Stimulated activated CD8-positive, alpha-beta memory T cell treated with anti-CD3 and anti-CD28 coated beads, Interleukin-12 subunit alpha, Interleukin-12 subunit beta, amount 100 ng/mL, for 4 hours (primary cell): Measurements from ENCODE around the gene CIRBP.
"Not testable (repeated sequence)": the region's sequence is repeated elsewhere in the genome, so short reads cannot be mapped to it uniquely, and the experiment has no call there.

ENCODE experiments used
- DNase-seq: peaks from one replicate; pipeline ENCODE4 v3.0.0-alpha.2; 2020; ENCODE audit warnings: low read depth

Gene CIRBP

DNA sequence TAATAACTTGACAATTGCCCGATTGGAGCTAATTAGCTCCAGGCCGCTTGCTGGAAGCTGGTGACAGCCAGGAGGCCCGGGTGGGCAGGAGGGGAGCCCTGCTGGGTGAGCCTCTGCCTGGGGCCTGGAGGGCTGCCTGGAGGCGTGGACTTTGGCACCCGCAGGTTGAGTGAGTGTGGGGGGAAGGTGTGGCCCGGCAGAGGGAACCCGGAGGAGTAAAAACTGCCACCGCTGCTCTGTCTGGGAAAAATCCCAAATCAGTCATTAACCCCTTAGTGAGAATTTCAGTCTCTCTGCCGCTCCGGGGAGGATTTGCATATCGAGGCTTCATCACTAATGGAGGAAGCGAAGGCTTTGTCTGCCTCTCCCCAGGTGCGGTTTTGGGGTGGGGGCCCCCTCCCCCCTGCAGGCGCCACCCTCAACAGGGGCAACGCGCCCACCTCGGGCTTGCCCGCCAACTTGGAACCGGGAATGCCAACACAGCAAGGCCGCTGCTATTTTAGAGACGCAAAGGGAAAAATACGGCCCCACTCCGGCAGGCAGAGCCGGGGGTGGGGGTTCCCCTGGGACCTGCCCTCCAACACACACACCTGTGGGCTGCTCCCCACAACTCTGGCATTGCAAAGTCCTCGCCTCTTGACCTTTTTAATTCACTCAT lies 22.8 kb downstream of the CIRBP start:
- no peak for DNase-seq

DNA sequence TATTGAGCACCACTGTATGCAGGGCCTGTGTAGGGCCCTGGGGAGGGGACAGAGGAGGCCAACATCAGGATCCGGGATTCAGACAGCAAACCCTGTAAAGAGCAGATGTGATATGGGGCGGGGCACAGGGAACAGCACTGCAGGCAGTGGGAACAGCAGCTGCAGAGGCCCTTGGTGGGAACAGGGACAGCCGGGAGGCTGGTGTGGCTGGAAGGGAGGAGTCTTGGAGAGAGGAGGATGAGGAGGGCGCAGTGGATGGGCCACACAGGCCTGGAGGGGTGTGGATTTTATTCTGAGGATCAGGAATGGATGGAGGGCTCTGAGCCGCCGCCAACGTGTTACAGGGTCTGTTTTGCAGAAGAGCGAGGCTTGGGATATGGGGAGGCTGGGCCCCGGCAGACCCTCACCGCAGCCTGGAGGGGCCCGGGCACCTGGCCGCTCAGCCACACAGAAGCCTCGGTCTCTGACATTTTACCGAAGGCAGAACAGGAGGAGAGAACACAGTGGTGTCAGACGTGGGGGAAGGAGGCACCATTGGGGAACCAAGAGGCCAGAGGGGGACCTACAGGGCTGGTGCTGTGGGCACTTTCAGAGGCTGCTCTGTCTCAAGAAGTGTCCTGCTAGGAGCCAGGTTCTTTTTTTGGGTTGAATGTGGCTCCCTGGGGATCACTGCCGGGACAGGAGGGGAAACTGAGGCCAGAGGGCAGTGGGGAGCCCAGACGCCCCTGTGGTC lies 23.5 kb downstream of the CIRBP start:
- no peak for DNase-seq

DNA sequence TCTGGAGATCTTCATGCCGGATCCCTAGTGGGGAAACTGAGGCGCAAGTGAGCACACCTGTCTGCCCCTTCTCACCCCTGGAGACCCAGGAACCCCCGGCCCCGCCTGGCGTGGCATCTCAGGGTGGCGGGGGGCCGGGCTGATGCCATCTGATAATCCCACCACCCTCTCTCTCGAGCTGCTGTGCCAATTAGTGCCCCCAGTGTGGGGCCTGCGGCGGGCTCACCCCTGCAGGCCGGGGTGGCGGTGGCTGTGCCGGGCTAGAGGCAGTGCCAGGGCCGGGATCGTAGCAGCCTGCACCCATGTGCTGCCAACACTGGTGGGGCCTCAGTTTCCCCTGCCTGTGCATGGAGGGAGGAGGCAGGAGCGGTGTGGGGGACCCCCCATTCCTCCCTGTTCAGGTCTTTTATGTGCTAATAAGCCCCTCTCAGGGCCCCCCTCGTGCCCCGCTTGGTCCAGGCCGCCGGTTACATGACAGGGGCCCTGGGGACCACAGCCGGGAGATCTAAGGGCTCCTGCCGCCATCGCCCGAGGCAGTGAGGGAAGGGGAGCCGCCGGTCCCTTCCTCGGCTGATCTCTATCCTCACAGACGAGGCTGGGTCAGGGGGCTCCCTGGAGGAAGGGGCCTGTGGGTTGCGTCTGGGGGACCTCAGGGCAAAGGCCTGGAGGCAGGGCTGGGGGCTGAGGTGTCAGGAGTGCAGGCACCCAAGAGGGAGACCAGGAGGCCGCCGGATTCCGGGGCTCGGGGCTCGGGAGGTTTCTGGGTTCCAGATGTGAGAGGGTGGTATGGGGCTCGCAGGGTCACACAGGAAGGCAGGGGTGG lies 24.9 kb downstream of the CIRBP start:
- DNase-seq = no peak

DNA sequence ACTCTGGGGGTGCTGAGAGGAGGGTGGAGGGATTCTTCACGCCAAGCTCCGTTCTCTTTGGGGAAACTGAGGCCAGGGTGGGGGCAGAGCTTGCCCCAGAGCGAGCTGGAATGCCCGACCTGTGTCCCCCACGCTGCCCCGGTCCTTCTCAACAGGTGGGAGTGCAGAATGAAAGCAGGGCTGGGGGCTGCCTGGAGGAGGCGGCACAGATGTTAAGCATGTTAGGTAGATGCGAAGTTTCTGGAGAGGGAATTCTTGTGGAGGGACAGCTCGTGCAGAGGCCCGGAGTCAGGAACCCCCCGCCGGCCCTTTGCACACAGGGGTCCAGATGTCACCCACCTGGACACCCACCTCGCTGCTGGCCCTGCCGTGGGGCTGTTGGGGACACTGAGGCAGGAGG lies 25.6 kb downstream of the CIRBP start:
- DNase-seq = no peak

DNA sequence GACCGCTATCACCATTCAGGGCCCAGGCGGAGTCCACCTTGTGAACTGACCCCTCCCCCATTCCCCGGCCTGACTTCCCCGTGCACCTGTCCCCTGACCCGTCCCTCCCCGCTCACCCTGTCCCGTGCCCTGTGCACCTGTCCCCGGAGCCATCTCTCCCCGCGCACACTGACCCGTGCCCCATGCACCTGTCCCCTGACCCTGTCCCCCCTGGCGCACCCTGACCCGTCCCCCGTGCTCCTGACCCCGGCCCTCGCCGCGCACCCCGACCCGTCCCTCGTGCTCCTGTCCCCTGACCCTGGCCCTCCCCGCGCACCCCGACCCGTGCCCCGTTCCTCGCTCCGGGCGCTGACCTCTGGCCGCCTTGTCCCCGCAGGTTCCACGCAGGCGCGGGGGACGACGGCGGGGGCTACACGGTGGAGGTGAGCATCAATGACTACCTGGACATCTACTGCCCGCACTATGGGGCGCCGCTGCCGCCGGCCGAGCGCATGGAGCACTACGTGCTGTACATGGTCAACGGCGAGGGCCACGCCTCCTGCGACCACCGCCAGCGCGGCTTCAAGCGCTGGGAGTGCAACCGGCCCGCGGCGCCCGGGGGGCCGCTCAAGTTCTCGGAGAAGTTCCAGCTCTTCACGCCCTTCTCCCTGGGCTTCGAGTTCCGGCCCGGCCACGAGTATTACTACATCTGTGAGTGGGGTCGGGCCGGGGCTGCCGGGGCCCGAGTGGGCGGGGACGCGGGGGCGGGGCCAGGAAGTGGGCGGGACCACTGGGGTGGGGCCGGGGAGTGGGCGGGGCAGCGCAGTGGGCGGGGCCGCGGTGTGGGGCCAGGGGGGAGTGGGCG lies 26.3 kb downstream of the CIRBP start:
- no peak for DNase-seq

DNA sequence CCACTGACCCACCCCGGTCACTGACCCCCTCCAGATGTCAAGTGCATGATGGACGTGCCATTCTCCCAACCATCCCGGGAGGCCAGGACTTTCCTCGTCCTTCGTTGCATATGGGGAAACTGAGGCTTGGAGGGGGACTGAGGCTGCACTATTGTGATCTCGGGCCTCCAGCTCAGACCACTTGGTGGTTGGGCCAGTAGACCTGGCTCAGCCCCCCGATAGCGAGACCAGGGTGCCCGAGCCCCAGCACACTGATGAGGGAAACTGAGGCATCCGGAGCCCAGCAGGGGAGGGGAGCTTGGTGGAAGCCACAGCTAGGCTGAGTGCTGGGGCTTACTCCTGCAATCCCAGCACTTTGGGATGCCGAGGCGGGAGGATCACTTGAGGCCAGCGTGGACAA lies 26.9 kb downstream of the CIRBP start:
- no peak for DNase-seq

DNA sequence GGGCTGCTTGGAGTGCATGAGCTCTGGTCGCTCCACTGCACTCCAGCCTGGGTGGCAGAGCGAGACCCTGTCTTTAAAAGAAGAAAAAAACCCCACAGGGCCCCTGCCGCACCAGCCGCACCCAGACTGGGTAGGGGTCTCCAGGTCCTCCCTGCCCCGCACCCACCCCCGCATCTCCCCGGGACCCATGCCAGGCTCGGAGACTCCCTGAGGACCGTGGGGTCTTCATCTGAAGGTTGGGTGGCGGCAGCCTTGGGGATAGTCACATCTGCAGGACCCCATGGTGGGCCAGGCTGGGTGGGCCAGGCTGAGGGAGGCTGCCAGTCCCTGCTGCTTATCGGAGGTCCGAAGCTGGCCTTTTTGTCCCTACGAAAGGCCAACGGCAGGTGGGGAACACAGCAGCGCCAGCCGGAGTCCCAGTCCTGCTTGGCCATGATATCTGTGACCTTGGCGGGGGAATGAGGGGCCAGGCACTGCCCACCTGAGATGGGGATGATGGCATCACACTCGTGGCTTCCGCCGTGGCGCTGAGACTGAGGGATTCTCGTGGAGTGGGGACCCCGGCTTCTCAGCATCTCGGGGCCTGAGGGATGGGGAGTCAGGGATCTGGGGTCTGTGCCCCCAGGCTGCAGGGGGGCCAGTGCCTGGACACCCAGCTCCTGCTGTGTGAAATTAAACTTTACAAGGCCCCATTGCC lies 27.6 kb downstream of the CIRBP start:
- DNase-seq = no peak

DNA sequence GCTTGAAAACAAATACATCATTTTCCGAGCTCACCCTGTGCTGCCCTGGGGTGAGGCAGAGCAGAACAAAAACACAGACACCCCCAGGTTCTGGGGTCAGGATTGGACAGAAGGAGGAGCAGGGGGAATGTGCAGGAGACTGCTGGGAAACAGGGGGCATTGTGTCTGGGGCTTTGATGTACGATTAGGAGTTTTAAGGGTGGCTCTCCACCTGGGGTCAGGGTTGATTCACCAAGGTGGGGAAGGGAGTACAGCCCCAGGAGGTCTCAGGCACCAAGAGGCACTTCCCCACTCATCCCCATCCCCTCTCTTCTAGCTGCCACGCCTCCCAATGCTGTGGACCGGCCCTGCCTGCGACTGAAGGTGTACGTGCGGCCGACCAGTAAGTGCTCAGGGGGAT lies 29.1 kb downstream of the CIRBP start:
- no peak for DNase-seq

DNA sequence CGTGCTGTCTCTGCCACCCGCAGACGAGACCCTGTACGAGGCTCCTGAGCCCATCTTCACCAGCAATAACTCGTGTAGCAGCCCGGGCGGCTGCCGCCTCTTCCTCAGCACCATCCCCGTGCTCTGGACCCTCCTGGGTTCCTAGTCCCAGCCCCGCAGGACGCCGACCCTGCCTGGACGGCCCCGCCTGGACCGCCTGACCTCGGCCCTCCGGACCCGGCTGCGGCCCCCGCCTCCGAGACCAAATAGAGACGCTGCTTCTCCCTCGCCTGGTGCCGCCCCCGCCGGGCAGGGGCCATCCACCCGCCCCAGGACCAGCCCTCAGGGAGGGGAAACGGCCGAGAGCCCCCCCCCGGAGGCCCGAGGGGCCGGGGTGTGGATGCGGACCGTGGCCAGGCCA lies 30.7 kb downstream of the CIRBP start:
- DNase-seq = no peak

DNA sequence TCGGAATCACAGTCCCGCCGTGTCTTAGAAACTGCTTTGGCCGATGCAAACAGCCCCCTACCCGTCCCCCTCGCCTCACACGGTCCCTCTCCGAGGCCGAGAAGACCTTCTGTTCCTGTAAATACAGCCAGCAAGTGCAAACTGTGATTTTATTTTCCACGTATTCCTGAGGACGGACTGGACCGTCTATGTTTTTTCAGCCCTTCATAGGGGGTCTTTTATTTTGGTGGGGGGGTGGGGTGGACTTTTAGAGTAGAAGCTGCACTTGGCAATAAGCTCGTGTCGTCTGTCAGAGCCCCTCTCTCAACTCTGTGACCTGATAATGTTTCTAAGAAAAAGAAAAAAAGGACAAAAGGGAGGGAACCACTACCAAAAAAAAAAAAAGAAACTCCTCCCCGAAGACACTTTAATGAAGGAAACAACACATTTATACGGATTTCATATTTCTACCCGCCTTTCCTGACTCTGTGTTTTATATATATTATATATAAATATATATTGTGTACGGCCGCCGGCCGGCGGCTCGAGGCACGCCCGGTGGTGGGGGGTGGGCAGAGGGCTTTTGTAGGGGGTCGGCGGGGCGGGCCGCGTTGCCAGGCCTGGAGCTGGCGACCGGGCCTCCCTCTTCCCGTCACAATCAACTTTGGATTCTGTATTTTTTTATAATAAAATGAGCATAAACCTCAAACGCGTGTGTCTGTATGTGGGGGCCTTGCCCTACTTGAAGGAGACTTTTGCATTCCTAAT lies 31.8 kb downstream of the CIRBP start:
- no peak for DNase-seq

DNA sequence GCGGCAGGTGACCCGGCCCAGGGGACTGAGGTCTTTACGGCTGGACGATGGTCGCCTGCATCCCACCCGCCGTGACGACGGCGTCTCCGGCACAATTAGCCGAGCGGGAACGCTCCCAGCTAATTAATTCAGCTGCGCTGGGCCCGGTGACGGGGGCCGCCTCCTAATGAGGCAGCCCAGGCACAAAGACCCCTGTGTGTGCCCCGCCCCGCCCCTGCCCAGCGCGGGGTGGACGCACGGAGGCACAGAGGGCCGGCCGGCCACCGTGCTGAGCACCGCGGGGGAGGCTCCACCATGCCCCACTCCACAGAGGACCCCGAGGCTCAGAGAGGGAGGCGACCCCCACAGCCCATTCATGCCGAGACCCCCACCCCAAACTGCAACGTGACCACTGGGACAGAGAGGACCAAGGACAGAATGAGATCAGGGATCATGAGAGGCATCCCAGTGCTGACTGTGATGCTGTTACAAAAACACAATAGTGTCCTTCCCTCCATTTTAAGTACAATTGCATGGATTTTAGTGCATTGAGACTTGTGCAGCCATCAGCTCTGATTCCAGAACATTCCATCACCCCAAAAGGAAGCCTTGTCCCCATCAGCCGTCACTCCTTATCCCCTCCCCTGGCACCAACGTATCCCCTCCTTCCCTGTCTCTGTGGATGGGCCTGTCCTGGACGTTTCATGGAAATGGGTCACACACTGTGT lies 33.6 kb downstream of the CIRBP start:
- no peak for DNase-seq

DNA sequence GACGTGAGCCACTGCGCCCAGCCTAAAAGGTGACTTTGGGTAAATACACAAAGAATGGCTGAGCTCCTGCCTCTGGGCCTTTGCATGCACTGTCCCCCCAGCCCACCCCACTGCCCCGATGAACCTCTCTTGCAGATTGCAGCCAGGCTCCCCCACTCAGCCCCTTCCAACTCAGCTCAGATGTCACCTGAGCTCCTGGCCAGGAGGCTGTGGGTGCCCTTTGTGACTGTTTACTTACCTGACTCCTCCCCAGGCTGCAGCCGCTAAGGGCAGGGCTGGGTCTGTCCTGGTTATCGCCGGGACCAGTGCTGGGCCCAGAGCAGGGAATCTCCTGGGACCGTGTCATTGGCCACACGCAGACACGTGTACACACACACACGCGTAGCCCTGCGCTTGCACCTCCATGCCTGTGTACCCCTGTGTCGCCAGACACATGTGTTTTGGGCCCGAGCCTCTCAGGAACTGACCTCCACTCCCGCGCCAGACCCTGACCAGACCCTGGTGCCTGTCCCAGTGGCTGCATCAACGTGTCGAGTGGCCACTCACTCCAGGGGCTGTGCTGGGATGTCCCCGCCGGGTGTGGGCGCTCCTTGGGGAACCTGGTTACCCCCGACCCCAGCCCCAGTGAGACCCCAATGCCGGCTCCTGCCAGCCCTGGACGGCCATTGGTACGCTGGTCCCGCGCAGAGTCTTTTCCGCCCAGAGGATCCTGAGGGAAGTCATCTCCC lies 35.2 kb downstream of the CIRBP start:
- DNase-seq = no peak

DNA sequence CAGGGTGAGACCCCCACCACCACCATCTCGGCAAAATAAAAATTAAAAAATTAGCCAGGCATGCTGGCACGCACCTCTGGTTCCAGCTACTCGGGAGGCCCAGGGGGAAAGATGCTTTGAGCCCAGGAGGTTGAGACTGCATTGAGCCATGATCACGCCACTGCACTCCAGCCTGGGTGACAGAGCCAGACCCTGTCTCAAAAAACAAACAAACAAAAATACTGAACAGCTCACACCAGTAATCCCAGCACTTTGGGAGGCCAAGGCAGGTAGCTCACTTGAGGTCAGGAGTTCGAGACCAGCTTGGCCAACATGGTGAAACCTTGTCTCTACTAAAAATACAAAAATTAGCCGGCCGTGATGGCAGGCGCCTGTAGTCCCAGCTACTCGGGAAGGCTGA lies 36.2 kb downstream of the CIRBP start:
- DNase-seq = not testable (repeated sequence)

DNA sequence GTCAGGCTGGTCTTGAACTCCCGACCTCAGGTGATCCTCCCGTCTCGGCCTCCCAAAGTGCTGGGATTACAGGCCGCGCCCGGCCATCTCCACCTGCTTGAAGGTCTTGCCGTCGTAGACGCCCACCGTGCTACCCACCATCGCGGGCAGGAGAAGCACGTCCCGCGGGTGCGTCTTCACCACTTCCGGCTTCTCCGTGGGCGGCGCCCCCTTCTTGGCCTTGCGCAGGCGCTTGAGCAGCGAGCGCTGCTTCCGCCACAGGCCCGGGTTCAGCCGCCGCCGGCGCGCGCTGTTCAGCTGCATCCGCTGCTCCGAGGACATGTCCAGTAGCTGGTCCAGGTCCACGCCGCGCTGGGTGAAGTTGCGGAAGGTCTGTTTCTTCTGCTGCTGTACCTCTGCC lies 38.2 kb downstream of the CIRBP start:
- no peak for DNase-seq

DNA sequence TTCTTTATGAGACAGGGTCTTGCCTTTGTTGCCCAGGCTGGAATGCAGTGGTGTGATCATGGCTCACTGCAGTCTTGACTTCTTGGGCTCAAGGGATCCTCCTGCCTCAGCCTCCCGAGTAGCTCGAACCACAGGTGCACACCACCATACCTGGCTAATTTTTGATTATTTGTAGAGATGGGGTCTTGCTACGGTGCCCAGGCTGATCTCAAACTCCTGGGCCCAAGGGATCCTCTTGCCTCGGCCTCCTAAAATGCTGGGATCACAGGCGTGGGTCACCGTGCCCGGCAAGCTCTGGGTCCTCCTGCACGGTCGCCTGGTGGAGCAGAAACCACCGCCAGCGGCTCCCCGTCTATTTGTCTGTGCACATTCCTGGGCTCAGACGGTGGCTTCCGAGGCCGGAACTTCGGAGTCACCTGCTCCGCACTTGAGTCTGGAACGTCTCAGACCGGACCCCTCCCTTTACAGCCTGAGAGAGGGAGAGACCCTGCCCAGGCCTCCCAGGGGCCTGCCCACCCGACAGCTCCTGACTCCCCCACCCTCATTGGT lies 38.7 kb downstream of the CIRBP start:
- DNase-seq = no peak

DNA sequence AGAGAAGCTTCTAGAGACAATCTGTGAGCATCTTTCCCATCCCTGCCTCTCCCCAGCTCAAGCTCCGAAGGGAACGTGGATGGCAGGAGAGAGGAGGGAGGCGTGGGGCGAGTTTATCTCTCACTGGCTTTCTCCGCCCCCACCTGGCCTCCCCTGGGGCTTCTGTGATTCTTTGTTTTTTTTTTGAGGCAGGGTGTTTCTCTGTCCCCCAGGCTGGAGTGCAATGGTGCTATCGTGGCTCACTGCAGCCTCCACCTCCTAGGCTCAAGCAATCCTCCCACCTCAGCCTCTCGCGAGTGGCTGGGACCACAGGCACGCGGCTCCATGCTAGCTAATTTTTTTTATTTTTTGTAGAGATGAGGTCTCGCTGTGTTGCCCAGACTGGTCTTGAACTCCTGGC lies 39.6 kb downstream of the CIRBP start:
- no peak for DNase-seq

DNA sequence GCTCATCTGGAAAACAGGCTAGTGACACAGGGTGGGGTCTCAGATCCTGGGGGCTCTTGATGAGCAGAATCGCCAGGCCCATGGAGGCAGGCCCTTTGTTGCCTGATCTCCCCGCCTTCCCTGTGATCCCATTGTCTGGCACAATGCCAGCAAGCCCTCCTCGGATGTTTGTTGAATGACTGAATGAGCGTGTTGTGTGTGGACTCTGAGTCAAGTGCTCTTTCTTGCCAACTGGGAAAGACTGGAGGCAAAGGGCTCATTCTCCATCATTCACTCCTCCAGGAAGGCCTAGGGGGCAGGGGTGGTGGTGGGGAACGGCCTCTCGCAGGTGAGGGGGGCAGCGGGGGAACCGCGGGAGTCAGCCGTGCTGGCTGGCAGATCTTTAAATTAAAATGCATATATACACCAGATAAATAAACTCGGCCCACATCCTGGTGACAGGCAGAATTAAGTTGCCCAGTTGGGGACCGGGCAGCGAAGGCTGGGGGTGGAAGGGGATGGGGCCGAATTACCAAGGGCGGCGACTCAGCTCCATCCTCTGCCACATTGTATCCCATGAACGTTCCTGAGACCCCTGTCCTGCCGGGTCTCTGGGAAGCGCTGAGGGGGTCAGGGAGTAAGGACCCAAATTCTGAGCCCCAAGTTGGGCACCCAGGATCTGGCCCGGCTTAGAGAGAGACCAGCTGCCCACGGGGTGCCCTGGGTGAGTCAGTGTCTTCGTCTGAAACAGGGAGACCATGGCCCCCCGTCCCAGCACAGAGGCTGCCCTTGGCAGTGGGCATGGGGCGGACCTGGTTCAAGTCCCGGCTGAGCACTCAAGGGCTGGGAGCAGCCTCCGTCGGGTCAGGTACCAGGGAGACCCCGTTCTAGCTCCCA lies 41.1 kb downstream of the CIRBP start:
- no peak for DNase-seq

DNA sequence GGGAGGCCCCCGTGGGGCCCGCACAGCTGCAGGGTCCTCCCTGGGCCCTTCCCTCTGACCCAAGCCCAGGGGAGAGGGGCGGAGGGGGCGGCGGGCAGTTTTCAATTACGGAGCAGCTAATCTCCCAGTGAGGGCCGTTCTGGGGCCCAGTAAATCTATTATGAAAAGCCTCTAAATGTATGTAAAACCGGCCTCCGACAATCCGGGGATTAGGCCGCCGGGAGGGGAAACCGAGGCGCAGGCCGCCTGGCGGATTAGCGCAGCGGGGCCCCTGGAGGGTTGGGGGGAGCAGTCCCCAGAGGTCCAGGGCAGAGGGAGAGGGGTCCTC lies 41.7 kb downstream of the CIRBP start:
- DNase-seq = no peak
